Activated naive CD8-positive, alpha-beta T cell treated with anti-CD3 and anti-CD28 coated beads for 36 hours (primary cell): Measurements from ENCODE around the gene ROR1. TPM values are rescaled to one million over a fixed set of nuclear protein-coding genes. Genes with fewer than 3 reads are reported as not detected.

Experiments
- DNase-seq: peaks from one replicate; pipeline ENCODE4 v3.0.0; 2021
- H3K27ac Mint-ChIP-seq: one replicate; pipeline ENCODE4 v1.8.0; 2022; ENCODE audit warnings: mild to moderate bottlenecking, moderate library complexity, mixed read lengths
- H3K27me3 Mint-ChIP-seq: one replicate; pipeline ENCODE4 v1.8.0; 2022; ENCODE audit warnings: mild to moderate bottlenecking, mixed read lengths
- H3K36me3 Mint-ChIP-seq: one replicate; pipeline ENCODE4 v1.8.0; 2021; ENCODE audit warnings: mild to moderate bottlenecking, mixed read lengths
- H3K4me1 Mint-ChIP-seq: one replicate; pipeline ENCODE4 v1.8.0; 2021; ENCODE audit warnings: mixed read lengths
- H3K4me3 Mint-ChIP-seq: one replicate; pipeline ENCODE4 v1.8.0; 2022; ENCODE audit warnings: mild to moderate bottlenecking, moderate library complexity, mixed read lengths
- H3K9me3 Mint-ChIP-seq: one replicate; pipeline ENCODE4 v1.8.0; 2022; ENCODE audit warnings: mixed read lengths
- total RNA-seq, 2 experiments: library from RNA; stranded (reverse); gene quantifications; one replicate each; pipeline ENCODE4 v1.2.3, GENCODE V29; 2021

ROR1 gene
- total RNA-seq, 2 experiments from 2014 or later: not detected

DNA sequence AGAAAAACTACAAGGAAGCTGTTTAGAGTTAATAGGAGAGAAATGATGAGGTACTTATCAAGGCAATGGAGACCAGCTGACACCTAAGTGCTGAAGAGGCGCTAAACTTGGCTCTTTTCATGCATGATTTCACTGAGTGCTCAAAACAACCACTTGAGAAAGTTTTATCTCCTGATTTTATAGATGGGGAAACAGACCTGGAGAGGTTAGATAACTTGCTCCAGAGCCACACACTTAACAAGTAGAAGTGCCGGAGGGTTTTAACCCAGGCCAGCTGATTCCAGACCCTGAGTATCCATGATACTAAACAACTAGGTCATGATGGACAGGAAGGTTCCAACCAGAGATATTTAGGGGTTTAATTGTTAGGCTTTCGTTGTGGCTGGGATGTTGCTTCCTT, 455.5 kb downstream of the ROR1 start:
- no peaks in the 10 kb centered on the region for H3K9me3 Mint-ChIP-seq
- H3K27me3 Mint-ChIP-seq: peaks cover 17% of the 10 kb centered on the region
- H3K36me3 Mint-ChIP-seq: no peaks in the 10 kb centered on the region
- H3K4me3 Mint-ChIP-seq: no peak overlapping the region
- no peak for DNase-seq
- H3K27ac Mint-ChIP-seq: no peak overlapping the region
- no peaks in the 10 kb centered on the region for H3K4me1 Mint-ChIP-seq

Other genes starting within 250 kb of the ROR1 start
- 10 to 100 TPM; 45.3 to 46.1 TPM for gene PGM1, start 180.6 kb upstream of the ROR1 start, total RNA-seq